ENCODE results near the gene AIF1L.
"Not testable (repeated sequence)": the region's sequence is repeated elsewhere in the genome, so short reads cannot be mapped to it uniquely, and the experiment has no call there.

AIF1L gene

GRCh38 chr9:131094015-131094414, 2.3 kb upstream of the AIF1L start:
- FAIRE-seq (no peak), DNase-seq (ENCODE audit: insufficient read length) (no peak)
- TF ChIP-seq POLR2A (IDR thresholded peaks at IDR 0.05; ENCODE audit: low read depth, low read length) = no peak
- TF ChIP-seq POLR2AphosphoS5 (IDR thresholded peaks at IDR 0.05; ENCODE audit: low read depth, low read length) = no peak
- TF ChIP-seq TAF1 (IDR thresholded peaks at IDR 0.05; ENCODE audit: borderline replicate concordance, low read depth, low read length) = no peak

GRCh38 chr9:131094622-131095021, 1.7 kb upstream of the AIF1L start:
- TF ChIP-seq POLR2AphosphoS5 (IDR thresholded peaks at IDR 0.05; ENCODE audit: low read depth, low read length) (no peak), TAF1 (IDR thresholded peaks at IDR 0.05; ENCODE audit: borderline replicate concordance, low read depth, low read length) (no peak), POLR2A (IDR thresholded peaks at IDR 0.05; ENCODE audit: low read depth, low read length) (no peak)
- no peak for DNase-seq (ENCODE audit: insufficient read length)
- FAIRE-seq = no peak

- FAIRE-seq = no peak
- DNase-seq (ENCODE audit: insufficient read length) = no peak
- TF ChIP-seq POLR2AphosphoS5 (IDR thresholded peaks at IDR 0.05; ENCODE audit: low read depth, low read length) (no peak), POLR2A (IDR thresholded peaks at IDR 0.05; ENCODE audit: low read depth, low read length) (no peak), TAF1 (IDR thresholded peaks at IDR 0.05; ENCODE audit: borderline replicate concordance, low read depth, low read length) (no peak)
Observed at GRCh38 chr9:131095666-131096268, 564 bp upstream of the AIF1L start.

- TF ChIP-seq TAF1 (IDR thresholded peaks at IDR 0.05; ENCODE audit: borderline replicate concordance, low read depth, low read length) (no peak), POLR2A (IDR thresholded peaks at IDR 0.05; ENCODE audit: low read depth, low read length) (no peak), POLR2AphosphoS5 (IDR thresholded peaks at IDR 0.05; ENCODE audit: low read depth, low read length) (no peak)
- FAIRE-seq (no peak), DNase-seq (ENCODE audit: insufficient read length) (no peak)
Observed at GRCh38 chr9:131097126-131097947, 1.0 kb downstream of the AIF1L start.

- FAIRE-seq (no peak), DNase-seq (ENCODE audit: insufficient read length) (no peak)
- TF ChIP-seq TAF1 (IDR thresholded peaks at IDR 0.05; ENCODE audit: borderline replicate concordance, low read depth, low read length) (no peak), POLR2AphosphoS5 (IDR thresholded peaks at IDR 0.05; ENCODE audit: low read depth, low read length) (no peak), POLR2A (IDR thresholded peaks at IDR 0.05; ENCODE audit: low read depth, low read length) (no peak)
Observed at GRCh38 chr9:131097948-131098278, 1.6 kb downstream of the AIF1L start.

GRCh38 chr9:131098391-131099101, 2.2 kb downstream of the AIF1L start:
- FAIRE-seq (no peak), DNase-seq (ENCODE audit: insufficient read length) (no peak)
- TF ChIP-seq POLR2A (IDR thresholded peaks at IDR 0.05; ENCODE audit: low read depth, low read length) (no peak), POLR2AphosphoS5 (IDR thresholded peaks at IDR 0.05; ENCODE audit: low read depth, low read length) (no peak), TAF1 (IDR thresholded peaks at IDR 0.05; ENCODE audit: borderline replicate concordance, low read depth, low read length) (no peak)

- TF ChIP-seq POLR2AphosphoS5 (IDR thresholded peaks at IDR 0.05; ENCODE audit: low read depth, low read length) = no peak
- TF ChIP-seq TAF1 (IDR thresholded peaks at IDR 0.05; ENCODE audit: borderline replicate concordance, low read depth, low read length) = no peak
- no peak for TF ChIP-seq POLR2A (IDR thresholded peaks at IDR 0.05; ENCODE audit: low read depth, low read length)
- FAIRE-seq = no peak
- no peak for DNase-seq (ENCODE audit: insufficient read length)
Observed at GRCh38 chr9:131099102-131099606, 2.8 kb downstream of the AIF1L start.

- FAIRE-seq; DNase-seq (ENCODE audit: insufficient read length): not testable (repeated sequence)
Observed at GRCh38 chr9:131099845-131100244, 3.5 kb downstream of the AIF1L start.

GRCh38 chr9:131100445-131100844, 4.1 kb downstream of the AIF1L start:
- DNase-seq (ENCODE audit: insufficient read length) (no peak), FAIRE-seq (no peak)
- TF ChIP-seq POLR2A (IDR thresholded peaks at IDR 0.05; ENCODE audit: low read depth, low read length) (no peak), POLR2AphosphoS5 (IDR thresholded peaks at IDR 0.05; ENCODE audit: low read depth, low read length) (no peak), TAF1 (IDR thresholded peaks at IDR 0.05; ENCODE audit: borderline replicate concordance, low read depth, low read length) (no peak)

GRCh38 chr9:131101207-131101964, 5.1 kb downstream of the AIF1L start:
- no peak for TF ChIP-seq POLR2A (IDR thresholded peaks at IDR 0.05; ENCODE audit: low read depth, low read length)
- no peak for TF ChIP-seq TAF1 (IDR thresholded peaks at IDR 0.05; ENCODE audit: borderline replicate concordance, low read depth, low read length)
- no peak for TF ChIP-seq POLR2AphosphoS5 (IDR thresholded peaks at IDR 0.05; ENCODE audit: low read depth, low read length)
- DNase-seq (ENCODE audit: insufficient read length) (no peak), FAIRE-seq (no peak)

- FAIRE-seq (no peak), DNase-seq (ENCODE audit: insufficient read length) (no peak)
- TF ChIP-seq POLR2AphosphoS5 (IDR thresholded peaks at IDR 0.05; ENCODE audit: low read depth, low read length) = no peak
- no peak for TF ChIP-seq TAF1 (IDR thresholded peaks at IDR 0.05; ENCODE audit: borderline replicate concordance, low read depth, low read length)
- no peak for TF ChIP-seq POLR2A (IDR thresholded peaks at IDR 0.05; ENCODE audit: low read depth, low read length)
Observed at GRCh38 chr9:131103024-131103423, 6.7 kb downstream of the AIF1L start.

Data from GM12892 (cell line).